Measurements from ENCODE around the gene SLC9A4.

The SLC9A4 gene

GRCh38 chr2:102502576-102502975 lies 29.6 kb downstream of the SLC9A4 start:
- no peak for DNase-seq

DNA sequence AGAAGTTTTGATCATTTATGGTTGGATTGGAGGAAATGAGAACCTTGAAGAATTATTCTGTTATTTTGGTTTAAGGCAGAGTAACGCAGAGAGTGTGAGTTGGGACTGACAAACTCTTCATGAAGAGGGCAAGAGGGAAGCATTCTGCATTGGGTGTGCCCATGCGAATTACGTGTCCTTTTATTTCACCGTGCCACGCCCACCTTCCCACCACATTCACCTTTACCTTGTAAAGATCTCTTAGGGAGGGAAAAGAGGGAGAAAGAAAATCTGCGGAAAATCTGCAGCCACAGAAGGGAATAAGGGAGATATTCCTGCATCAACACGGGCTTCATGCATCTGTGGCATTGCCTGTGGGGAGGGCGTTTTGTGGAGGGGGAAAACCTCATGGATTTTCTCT lies 31.8 kb downstream of the SLC9A4 start:
- no peak for DNase-seq

DNA sequence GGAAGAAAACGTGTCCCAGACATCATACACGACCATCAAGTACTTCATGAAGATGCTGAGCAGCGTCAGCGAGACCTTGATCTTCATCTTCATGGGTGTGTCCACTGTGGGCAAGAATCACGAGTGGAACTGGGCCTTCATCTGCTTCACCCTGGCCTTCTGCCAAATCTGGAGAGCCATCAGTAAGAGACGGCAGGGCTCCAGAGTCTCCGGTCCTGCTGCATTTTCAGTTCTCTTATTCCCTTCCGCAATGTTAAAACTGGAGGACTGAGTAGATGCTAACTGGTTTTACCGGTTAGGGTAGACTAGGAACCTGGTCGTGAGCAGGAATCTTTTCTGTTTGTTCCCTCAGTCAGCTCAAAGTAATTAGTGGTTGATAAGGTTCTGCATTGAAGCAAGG lies 32.3 kb downstream of the SLC9A4 start:
- no peak for DNase-seq

- DNase-seq = no peak
Observed at GRCh38 chr2:102506743-102507142, 33.7 kb downstream of the SLC9A4 start.

DNA sequence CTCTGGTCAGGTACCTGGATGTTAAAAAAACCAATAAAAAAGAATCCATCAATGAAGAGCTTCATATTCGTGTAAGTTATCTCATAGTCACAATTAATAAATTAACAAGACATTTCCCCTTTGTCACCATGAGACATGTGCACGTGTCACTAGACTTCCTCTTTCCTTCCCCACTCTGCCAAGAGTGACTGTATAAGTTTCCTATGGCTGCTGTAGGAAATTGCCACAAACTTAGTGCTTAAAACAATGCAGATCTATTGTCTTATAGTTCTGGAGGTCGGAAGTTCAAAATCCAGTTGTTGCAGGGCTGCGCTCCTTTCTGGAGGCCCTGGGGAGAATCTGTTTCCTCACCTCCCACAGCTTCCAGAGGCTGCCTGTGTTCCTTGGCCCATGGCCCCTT lies 35.8 kb downstream of the SLC9A4 start:
- no peak for DNase-seq

GRCh38 chr2:102509749-102510148 lies 36.7 kb downstream of the SLC9A4 start:
- no peak for DNase-seq

DNA sequence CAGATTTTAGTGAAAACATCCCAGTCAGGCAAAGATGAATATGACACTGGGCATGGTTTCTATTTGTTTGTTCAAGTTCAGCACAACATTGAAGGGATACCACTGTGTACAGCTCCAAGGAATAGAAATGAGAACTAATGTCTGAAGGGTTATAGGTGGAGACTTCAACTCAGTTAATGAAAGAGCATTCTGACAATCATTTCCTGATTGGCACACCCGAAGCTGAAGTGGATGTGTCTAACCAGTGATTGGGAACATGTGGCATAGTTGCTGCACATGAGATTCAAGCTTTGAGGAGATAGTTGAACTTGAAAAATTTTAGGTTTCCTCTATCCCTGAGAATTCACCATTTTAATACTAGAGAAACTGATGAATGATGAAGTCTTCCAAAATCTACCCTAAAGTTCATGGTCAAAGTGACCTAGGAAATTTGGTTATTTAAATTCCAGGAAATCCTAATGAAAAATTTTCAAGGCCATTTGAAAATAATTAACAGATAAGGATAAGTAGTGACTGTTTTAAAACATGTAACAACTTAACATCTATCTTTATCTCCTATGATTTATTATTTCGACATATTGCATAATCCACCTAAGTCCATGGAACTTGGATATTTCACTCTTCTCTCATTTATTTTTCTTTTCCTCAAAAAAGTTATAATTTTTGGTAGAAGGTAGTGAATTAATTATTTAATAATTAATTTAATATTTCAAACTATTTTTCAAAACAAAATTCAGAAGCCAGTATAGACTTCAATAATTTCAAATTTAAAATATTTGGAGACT lies 38.0 kb downstream of the SLC9A4 start:
- DNase-seq = no peak

DNA sequence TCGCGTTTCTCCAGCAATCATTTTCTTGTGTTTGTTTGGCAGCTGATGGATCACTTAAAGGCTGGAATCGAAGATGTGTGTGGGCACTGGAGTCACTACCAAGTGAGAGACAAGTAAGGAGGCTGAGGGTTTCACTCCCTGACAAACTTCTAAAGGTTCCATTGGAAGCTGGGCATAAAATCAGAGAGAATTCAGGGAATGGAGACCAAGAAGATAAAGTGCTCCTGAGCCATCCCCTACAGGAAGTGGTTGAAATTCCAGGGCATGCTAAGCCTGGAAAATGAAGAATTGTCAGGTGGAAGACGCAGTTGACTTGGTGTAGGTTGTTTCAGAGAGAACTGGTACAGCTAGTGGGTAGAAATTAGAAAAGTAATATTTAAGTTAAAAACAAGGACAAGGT lies 39.1 kb downstream of the SLC9A4 start:
- DNase-seq = no peak

DNA sequence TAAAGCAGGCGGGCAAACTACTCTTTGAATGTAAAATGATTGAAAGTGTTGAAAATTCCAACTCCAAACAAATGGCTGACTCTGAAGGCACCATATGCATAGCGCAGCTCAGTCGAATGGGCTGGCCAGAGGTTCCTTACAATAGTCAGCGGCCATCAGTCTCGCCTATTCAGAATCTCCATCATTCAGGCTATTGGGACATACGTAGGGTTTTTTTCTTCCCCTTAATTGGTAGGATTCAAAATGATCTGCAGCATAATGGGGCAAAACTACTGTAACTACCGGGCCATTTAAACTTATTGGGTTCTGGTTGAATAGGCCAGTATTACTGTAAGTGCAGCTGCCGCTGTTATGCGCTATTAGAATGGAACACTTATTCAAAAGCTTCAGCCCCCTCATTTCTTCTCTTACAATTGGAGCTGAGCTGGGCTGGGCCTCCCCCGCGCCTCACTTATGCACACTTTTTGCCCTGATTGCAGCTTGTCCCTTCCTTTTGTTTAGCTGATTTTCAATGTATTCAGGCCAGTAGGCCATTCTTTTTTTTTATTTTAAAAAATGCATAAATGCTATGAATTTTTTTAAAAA lies 40.4 kb downstream of the SLC9A4 start:
- no peak for DNase-seq

DNA sequence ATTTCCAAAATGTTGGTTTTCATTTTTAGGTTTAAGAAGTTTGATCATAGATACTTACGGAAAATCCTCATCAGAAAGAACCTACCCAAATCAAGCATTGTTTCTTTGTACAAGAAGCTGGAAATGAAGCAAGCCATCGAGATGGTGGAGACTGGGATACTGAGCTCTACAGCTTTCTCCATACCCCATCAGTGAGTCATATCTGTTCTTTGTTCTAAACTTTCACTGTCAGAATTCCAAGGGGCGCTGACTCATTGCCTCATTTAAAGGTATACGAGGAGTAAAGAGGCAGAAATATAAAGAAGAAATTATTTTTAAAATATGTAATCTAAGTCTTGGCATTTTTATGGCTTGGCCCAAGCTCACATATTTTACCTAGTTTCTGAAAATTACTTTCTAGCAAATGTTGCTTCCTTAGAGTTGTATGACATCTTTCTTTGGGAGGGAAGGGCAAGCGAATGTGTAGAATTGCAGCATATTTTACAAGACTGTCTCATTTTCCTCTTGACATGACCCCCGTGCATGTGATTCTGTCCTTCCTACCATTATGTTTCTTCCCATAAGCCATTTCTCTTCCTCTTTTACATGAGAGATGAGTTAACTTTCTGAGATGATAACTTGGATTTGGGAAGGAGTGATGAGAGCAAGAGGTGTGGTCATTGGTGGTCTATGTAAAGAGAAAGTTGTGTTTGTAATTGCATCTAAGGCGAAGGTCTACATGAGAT lies 41.2 kb downstream of the SLC9A4 start:
- no peak for DNase-seq

DNA sequence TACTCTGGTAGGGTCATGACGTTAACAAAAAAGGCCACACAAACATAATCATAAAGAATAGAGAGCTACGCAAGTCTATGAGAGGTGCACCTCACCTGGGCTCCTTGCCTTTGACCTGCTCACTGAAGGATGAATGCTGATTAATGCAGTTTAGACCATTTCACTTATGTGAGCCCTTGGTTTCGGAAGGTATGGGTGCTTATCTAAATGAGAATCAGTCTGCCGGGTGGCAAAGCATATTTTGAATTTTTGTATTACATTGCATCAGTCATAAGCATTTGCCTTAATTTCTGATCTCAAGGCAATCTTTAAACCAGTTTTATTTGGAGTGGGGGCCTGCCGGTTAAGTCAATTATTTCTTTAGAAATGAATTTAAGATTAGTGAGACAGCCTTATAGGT lies 42.8 kb downstream of the SLC9A4 start:
- DNase-seq = no peak

- DNase-seq = no peak
Observed at GRCh38 chr2:102518170-102518569, 45.1 kb downstream of the SLC9A4 start.

DNA sequence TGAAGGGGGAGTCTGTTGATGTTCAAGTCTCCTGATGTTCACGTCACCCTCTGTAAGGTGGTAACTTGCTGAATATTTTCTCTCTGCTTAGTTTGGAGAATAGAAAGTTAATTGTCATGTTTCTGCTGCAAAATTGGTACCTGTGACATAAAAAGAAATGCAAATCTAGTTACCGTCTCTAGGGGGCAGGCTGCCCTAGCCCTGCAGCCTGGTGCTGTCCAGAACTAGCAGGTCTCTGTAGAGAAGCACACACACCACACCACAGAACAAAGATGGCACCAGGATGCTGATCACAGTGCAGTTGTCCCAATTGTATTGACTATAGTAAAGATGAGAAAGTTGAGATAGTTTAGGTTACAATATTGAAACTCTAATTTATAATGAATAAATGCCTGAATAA lies 47.0 kb downstream of the SLC9A4 start:
- DNase-seq = no peak

DNA sequence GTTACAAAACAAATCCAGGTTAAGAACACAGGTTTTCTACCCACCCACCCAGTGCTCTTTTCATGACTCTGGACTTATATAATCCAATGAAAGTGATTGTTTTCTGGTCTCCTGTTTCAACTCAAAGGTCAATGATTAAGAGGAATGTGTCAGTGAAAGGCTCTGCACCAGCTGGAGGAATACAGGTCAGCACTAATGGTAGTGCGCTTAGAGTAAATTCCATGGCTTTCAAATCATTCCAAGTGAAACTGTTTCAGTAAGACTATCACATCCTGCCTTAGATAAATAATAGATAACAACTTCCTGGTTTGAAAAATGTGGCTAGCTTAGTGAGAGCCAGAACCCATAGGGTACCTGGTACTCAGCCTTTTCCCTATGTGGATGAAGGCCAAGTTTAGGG lies 47.8 kb downstream of the SLC9A4 start:
- no peak for DNase-seq

GRCh38 chr2:102522162-102522561 lies 49.1 kb downstream of the SLC9A4 start:
- DNase-seq = no peak

DNA sequence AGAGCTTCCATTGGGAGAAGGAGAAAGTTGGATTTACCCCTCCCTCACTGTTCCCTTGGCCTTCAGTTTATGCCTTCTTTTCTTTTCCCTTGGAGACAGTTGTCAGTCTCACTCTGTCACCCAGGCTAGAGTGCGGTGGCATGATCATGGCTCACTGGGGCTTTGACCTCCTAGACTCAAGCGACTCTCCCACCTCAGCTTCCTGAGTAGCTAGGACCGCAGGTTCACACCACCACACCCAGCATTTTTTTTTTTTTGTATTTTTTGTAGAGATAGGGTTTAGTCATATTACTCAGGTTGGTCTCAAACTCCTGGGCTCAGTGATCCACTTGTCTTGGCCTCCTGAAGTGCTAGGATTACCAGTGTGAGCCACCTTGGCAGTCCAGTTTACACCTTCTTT lies 49.9 kb downstream of the SLC9A4 start:
- DNase-seq = no peak

GRCh38 chr2:102523651-102524050 lies 50.6 kb downstream of the SLC9A4 start:
- DNase-seq = no peak

GRCh38 chr2:102527086-102527485 lies 54.1 kb downstream of the SLC9A4 start:
- no peak for DNase-seq

GRCh38 chr2:102538491-102538890 lies 65.5 kb downstream of the SLC9A4 start:
- DNase-seq = no peak

GRCh38 chr2:102540882-102541281 lies 67.9 kb downstream of the SLC9A4 start:
- no peak for DNase-seq

DNA sequence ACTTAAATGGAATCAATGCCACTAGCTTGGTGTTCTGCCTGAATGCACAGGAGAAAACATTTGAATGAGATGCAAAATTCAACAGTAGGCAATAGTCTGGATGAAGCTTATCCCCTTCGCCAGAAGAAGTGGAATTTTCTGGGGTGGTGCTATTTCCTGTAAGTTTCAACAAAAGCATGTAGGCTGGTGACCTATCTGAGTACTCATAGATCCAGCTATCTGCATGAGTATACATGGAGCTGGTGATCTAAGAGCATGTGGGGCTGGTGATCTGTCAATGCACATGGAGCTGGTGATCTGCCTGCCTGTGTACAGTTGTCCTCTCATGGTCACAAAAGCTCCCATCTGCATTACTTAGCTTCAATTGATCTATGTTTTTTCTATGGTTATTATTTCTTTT lies 71.2 kb downstream of the SLC9A4 start:
- DNase-seq = no peak

DNA sequence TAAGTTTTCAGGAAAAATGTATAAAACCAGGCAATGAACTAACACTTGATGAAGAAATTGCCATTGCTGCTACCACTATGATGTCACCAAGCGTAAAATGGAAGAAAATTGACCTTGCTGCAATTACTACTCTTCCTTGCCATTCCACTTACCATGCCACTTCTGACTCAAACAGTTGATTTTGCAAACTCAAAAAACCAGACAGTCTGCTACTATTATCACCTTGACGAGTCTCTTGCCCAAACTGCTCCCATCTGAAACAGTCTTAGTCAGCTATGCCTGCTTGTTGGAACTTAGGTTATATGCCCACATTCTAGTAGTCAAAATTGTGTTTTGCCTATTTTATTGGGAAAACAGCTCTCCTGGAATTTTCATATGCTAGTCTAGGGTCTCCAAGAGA lies 74.4 kb downstream of the SLC9A4 start:
- DNase-seq = no peak

GRCh38 chr2:102549027-102549426 lies 76.0 kb downstream of the SLC9A4 start:
- DNase-seq = no peak

GRCh38 chr2:102550151-102550550 lies 77.1 kb downstream of the SLC9A4 start:
- no peak for DNase-seq

All from activated CD4-positive, CD25-positive, alpha-beta regulatory T cell treated with anti-CD3 and anti-CD28 coated beads, Interleukin-2, amount 50 U/mL, for 72 hours (primary cell).